ENCODE measurements around the gene ABCA6. TPM values are rescaled to one million over a fixed set of nuclear protein-coding genes. Genes with fewer than 3 reads are reported as not detected.
"Not testable (repeated sequence)": the region's sequence is repeated elsewhere in the genome, so short reads cannot be mapped to it uniquely, and the experiment has no call there.

ABCA6 gene, protein sequence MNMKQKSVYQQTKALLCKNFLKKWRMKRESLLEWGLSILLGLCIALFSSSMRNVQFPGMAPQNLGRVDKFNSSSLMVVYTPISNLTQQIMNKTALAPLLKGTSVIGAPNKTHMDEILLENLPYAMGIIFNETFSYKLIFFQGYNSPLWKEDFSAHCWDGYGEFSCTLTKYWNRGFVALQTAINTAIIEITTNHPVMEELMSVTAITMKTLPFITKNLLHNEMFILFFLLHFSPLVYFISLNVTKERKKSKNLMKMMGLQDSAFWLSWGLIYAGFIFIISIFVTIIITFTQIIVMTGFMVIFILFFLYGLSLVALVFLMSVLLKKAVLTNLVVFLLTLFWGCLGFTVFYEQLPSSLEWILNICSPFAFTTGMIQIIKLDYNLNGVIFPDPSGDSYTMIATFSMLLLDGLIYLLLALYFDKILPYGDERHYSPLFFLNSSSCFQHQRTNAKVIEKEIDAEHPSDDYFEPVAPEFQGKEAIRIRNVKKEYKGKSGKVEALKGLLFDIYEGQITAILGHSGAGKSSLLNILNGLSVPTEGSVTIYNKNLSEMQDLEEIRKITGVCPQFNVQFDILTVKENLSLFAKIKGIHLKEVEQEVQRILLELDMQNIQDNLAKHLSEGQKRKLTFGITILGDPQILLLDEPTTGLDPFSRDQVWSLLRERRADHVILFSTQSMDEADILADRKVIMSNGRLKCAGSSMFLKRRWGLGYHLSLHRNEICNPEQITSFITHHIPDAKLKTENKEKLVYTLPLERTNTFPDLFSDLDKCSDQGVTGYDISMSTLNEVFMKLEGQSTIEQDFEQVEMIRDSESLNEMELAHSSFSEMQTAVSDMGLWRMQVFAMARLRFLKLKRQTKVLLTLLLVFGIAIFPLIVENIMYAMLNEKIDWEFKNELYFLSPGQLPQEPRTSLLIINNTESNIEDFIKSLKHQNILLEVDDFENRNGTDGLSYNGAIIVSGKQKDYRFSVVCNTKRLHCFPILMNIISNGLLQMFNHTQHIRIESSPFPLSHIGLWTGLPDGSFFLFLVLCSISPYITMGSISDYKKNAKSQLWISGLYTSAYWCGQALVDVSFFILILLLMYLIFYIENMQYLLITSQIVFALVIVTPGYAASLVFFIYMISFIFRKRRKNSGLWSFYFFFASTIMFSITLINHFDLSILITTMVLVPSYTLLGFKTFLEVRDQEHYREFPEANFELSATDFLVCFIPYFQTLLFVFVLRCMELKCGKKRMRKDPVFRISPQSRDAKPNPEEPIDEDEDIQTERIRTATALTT (N-terminal part only)
- total RNA-seq (2014; rRNA removed; shearing (Covaris generic)) = not detected in 2 replicates

DNA sequence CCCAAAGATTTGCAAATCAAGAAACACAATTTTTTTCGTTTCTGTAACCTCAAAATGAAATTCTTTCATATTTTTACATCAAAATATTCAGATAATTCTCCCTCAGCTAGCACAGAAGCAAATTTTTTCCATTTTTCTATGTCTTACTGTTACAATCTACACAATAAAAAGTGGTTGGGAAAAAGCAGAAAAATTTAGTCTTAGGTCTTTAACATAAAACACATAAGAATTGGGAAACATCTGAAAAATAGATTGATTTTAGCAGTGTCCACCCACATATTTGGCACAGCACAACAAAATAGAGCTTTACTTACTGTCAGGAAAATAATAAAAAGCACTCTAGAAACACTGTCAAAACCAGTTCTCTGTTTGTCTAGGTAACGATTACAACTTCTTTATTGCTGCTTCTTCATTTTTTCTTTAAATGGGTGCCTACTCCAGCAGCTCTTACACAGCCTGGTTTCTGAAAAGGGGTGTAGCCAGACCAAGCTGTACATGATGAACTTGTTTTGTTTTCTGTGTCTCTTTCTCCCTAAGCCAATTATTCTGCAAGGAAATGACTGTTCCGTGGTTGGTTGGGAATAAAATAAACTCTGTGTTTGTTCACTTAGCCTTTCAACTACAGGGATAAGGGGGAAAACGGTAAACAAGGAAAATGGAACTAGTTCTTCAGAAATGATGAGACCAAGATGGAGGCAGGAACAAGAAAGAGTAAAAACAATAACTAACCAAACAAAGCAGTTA, at the start of gene ABCA6:
ABCA6 (minus strand) TSS at position 465 of the 744 bp plus-strand sequence. CDS start 1,192 bp downstream, outside the sequence.
- DNase-seq = no peak
- no peaks in the 10 kb centered on the region for H3K27me3 ChIP-seq (ENCODE audit: control insufficient read depth, insufficient read depth, low read length)
- H3K4me3 ChIP-seq (ENCODE audit: insufficient read depth, low read depth, low read length) = no peak within 1 kb of the TSS
- no peaks in the 10 kb centered on the region for H3K36me3 ChIP-seq (replicated peaks; ENCODE audit: control insufficient read depth, insufficient read depth, low read length)

DNA sequence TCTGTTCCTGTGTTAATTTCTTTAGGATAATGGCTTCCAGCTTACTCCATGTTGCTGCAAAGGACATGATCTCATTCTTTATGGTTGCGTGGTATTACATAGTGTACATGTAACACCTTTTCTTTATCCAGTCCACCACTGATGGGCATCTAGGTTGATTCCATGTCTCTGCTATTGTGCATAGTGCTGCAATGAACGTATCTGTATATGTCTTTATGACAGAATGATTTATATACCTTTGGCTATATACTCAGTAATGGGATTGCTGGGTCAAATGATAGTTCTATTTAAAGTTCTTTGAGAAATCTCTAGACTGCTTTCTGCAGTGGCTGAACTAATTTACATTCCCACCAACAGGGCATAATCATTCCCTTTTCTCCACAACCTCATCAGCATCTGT, 47.1 kb upstream of the ABCA6 start:
- H3K27me3 ChIP-seq (ENCODE audit: control insufficient read depth, insufficient read depth, low read length) = no peaks in the 10 kb centered on the region
- no peak overlapping the region for H3K4me3 ChIP-seq (ENCODE audit: insufficient read depth, low read depth, low read length)
- DNase-seq = no peak
- H3K36me3 ChIP-seq (replicated peaks; ENCODE audit: control insufficient read depth, insufficient read depth, low read length) = no peaks in the 10 kb centered on the region

DNA sequence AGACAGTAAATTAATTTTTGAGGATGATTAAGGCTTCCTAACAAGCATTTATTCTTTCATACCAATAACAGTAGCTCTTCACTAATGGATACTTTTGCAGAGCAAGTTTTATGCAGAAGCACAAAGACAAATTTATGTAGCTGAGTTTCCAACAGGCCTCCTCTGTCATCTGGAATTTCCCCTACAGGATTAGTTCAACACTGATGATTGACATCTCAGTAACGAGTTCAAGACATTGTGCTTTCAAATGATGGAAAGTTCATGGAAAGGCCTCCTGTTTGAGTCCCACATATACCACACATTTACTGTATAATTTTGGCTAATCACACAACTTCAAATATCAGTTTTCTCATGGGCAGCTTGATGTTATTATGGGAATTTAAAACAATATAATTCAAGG, 46.4 kb upstream of the ABCA6 start:
- no peak overlapping the region for H3K4me3 ChIP-seq (ENCODE audit: insufficient read depth, low read depth, low read length)
- no peaks in the 10 kb centered on the region for H3K27me3 ChIP-seq (ENCODE audit: control insufficient read depth, insufficient read depth, low read length)
- no peaks in the 10 kb centered on the region for H3K36me3 ChIP-seq (replicated peaks; ENCODE audit: control insufficient read depth, insufficient read depth, low read length)
- no peak for DNase-seq

DNA sequence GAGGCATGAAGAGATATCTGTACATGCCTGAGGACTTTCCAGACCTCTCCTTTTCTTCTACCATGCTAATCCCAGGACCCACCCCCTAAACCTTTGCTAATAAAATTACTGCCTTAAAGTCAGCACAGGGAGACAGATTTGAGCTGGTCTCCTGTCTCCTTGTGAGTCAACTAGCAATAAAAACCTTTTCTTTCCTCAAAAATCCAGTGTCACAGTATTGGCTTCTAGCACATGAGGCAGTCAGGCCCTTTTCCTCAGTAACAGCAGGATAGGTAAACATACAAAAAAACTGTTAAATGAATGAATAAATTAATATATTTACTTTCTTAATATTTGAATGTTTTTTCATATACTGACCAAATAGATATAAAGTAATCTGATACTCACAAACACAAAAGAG, 45.6 kb upstream of the ABCA6 start:
- H3K4me3 ChIP-seq (ENCODE audit: insufficient read depth, low read depth, low read length) = no peak overlapping the region
- no peaks in the 10 kb centered on the region for H3K36me3 ChIP-seq (replicated peaks; ENCODE audit: control insufficient read depth, insufficient read depth, low read length)
- no peaks in the 10 kb centered on the region for H3K27me3 ChIP-seq (ENCODE audit: control insufficient read depth, insufficient read depth, low read length)
- no peak for DNase-seq

DNA sequence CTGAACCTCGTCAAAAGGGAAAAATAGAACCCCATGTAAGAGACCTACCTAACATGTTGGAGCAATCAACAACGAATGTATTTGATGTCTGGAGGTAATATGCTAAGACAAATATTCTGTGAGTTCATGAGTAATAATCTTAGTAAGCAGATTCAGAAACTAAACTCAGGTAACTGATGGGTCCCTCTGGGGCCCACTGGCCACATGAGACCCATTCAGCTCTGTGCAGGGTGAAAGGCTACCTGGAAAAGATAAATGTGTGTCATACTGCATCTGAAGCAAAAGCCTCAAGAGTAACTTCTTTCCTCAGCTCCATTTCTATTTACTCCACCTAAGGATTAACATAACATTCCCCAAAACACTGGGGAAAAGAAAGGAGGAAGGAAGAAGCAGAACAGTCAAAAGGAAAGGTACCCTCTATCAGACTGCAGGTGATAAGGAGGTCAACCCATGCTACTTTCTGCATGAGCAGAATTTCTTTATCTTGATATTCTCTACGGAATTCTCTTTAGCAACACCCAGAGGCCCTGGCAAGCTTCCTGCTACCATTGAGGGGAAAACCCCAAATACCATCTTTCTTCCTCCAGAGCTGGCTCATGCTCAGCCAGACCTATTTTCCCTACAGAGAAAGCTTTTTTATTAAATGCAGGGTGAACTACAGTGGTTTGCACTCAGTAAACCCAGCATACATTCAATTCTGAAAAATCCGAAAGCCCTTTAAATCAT, 37.7 kb upstream of the ABCA6 start:
- no peak for DNase-seq
- H3K27me3 ChIP-seq (ENCODE audit: control insufficient read depth, insufficient read depth, low read length) = no peaks in the 10 kb centered on the region
- no peaks in the 10 kb centered on the region for H3K36me3 ChIP-seq (replicated peaks; ENCODE audit: control insufficient read depth, insufficient read depth, low read length)
- H3K4me3 ChIP-seq (ENCODE audit: insufficient read depth, low read depth, low read length) = no peak overlapping the region

DNA sequence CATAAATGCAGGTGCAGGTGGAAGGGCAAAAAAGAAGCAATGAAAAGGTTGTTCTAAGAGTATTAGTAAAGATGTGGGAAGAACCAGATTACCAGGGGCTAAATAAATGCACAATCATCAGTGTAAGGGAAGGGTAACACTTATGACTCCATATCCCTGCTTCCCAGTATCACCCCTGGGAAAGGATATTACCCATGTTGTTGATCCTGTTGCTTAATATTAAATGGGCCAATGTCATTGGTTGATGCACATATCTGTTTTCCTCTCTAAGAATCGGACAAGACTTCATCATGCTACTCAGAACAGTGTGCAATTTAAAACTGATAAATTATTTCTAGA, 34.7 kb upstream of the ABCA6 start:
- no peak overlapping the region for H3K4me3 ChIP-seq (ENCODE audit: insufficient read depth, low read depth, low read length)
- no peak for DNase-seq
- H3K36me3 ChIP-seq (replicated peaks; ENCODE audit: control insufficient read depth, insufficient read depth, low read length) = no peaks in the 10 kb centered on the region
- no peaks in the 10 kb centered on the region for H3K27me3 ChIP-seq (ENCODE audit: control insufficient read depth, insufficient read depth, low read length)

DNA sequence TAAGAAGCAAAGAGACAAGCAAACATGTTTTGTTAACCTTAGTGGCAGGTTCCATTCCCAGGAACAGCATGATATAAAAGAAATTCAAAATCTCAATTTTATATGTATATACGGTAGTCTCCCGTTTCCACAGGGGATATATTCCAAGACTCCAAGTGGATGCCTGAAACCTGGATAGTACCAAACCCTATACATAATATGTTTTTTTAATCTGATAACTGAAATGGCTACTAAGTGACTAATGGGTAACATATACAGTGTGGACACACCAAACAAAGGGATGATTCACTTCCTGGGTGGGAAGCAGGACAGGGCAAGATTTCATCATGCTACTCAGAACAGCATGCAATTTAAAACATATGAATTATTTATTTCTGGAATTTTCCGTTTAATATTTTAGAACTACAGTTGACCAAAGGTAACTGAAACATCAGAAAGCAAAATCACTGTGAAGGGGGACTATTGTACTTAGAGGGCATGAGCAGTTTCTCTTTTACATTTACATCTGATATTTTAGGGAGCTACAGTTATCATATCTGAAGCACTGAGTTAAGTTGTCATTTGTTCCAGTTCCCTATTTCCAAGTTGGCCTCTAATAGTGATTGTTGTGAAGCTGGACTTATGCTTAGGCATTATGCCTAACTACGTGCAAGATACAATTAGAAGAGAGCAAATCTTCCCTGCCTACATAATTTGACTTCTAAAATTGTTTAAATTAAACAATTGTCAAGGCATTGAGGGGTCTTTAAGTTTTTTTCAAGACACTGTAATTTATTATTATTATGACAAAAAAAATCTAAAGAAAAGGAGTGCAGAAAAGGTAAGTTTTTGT, 34.1 kb upstream of the ABCA6 start:
- Histone ChIP-seq H3K27me3 (ENCODE audit: control insufficient read depth, insufficient read depth, low read length) (no peaks in the 10 kb centered on the region), H3K36me3 (replicated peaks; ENCODE audit: control insufficient read depth, insufficient read depth, low read length) (no peaks in the 10 kb centered on the region), H3K4me3 (ENCODE audit: insufficient read depth, low read depth, low read length) (no peak overlapping the region)
- no peak for DNase-seq

DNA sequence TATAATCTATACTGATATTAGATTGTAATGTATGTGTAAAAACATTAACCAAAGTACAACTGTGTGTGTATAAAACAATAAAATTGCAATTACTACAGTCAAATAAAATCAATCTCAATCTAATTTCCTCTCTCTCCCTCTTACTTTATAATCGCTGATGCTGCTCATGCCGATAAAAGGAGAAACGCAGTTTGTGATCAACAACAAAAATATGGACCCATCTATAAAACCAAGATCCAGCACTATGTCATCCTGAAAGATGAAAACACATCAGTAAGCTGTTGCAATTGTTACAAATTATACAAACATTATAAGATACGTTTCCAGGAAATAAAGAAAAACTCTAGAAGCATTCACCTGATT, 33.5 kb upstream of the ABCA6 start:
- DNase-seq = no peak
- Histone ChIP-seq H3K27me3 (ENCODE audit: control insufficient read depth, insufficient read depth, low read length) (no peaks in the 10 kb centered on the region), H3K4me3 (ENCODE audit: insufficient read depth, low read depth, low read length) (no peak overlapping the region), H3K36me3 (replicated peaks; ENCODE audit: control insufficient read depth, insufficient read depth, low read length) (no peaks in the 10 kb centered on the region)

DNA sequence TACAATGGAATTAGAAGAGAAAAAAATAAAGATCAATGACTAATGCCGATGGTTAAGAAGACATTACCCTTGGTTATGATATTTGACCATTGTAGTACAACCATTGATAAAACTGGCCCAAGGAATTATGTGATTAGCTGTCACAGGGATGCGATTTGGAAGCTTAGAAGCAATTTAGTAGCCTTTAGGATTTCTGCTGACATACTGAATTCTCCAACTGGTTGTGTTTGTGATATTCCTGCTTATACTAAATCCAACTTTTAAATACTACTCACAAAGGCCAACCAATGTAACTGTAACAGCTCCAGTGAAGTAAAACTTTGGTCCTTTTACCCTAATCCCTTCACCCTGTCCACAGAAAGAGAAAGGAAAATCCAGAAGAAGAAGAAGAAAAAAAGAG, 31.4 kb upstream of the ABCA6 start:
- Histone ChIP-seq H3K36me3 (replicated peaks; ENCODE audit: control insufficient read depth, insufficient read depth, low read length) (no peaks in the 10 kb centered on the region), H3K4me3 (ENCODE audit: insufficient read depth, low read depth, low read length) (no peak overlapping the region), H3K27me3 (ENCODE audit: control insufficient read depth, insufficient read depth, low read length) (no peaks in the 10 kb centered on the region)
- DNase-seq = no peak

DNA sequence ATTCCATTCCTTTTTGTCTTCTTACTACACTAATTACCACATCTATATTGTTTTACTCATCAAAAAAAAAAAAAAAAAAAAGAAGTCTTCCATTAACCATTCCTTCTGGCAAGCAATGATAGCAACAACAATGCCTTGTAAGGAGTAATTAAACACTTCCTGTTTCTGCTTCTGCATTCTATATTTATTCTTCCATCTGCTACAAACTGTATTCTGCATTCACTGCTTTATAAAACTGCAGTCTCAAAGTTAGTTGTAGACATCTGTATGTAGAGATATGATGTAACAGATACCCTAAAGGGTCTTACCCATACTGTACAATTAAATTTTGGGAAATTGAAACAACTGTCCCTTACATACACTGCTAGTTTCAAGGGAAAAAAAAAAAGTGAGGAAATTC, 28.7 kb upstream of the ABCA6 start:
- Histone ChIP-seq H3K36me3 (replicated peaks; ENCODE audit: control insufficient read depth, insufficient read depth, low read length) (no peaks in the 10 kb centered on the region), H3K4me3 (ENCODE audit: insufficient read depth, low read depth, low read length) (no peak overlapping the region), H3K27me3 (ENCODE audit: control insufficient read depth, insufficient read depth, low read length) (no peaks in the 10 kb centered on the region)
- no peak for DNase-seq

DNA sequence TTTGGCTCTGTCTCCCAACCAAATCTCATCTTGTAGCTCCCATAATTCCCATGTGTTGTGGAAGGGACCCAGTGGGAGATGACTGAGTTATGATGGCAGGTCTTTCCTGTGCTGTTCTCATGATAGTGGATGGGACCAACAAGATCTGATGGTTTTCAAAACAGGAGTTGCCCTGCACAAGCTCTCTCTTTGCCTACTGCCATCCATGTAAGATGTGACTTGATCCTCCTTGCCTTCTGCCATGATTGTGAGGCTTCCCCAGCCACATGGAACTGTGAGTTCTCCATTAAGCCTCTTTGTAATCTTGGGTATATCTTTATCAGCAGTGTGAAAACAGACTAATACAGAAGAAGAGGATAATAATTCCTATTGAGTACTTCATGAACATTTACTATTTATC, 26.9 kb upstream of the ABCA6 start:
- not testable (repeated sequence) for H3K27me3 ChIP-seq (ENCODE audit: control insufficient read depth, insufficient read depth, low read length); DNase-seq; H3K36me3 ChIP-seq (replicated peaks; ENCODE audit: control insufficient read depth, insufficient read depth, low read length); H3K4me3 ChIP-seq (ENCODE audit: insufficient read depth, low read depth, low read length)

DNA sequence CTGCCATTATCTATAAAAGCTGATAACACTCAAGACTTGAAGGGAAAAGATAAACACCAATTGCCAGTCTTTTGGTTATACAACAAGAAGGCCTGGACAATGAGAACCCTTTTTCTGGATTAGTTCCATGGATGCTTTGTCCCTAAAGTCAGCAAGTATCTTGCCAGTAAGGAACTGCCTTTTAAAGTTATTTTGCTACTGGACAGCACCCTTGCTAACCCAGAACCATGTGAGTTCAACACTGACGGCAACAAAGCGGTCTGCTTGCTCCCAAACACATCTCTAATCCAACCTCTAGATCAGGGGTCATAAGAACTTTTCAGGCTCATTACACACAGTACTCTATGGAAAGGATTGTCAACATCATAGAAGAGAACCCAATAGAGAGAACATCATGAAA, 25.3 kb upstream of the ABCA6 start:
- Histone ChIP-seq H3K4me3 (ENCODE audit: insufficient read depth, low read depth, low read length) (no peak overlapping the region), H3K36me3 (replicated peaks; ENCODE audit: control insufficient read depth, insufficient read depth, low read length) (no peaks in the 10 kb centered on the region), H3K27me3 (ENCODE audit: control insufficient read depth, insufficient read depth, low read length) (no peaks in the 10 kb centered on the region)
- DNase-seq = no peak

DNA sequence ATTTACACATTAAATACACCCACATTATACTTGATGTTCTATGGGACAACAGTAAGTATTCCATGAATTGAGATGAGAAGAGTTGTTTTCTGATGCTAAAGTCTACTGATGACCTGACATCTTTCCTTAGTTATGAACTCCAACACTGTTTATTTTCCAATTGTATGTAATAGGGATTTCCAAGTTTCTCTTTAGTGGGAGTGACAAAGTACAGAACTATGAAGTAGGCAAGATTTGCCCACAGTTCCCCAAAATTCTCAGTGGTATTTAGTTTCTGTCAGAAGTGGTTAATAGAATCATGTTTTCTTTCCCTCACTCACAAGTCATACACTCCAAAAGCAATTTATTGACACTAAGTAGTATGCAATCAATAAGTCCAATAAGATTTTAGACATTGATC, 22.5 kb upstream of the ABCA6 start:
- no peak overlapping the region for H3K4me3 ChIP-seq (ENCODE audit: insufficient read depth, low read depth, low read length)
- no peaks in the 10 kb centered on the region for H3K36me3 ChIP-seq (replicated peaks; ENCODE audit: control insufficient read depth, insufficient read depth, low read length)
- DNase-seq = no peak
- no peaks in the 10 kb centered on the region for H3K27me3 ChIP-seq (ENCODE audit: control insufficient read depth, insufficient read depth, low read length)
